Stimulated activated naive CD4-positive, alpha-beta T cell (primary cell): Measurements from ENCODE around the gene SYT5.
"Not testable (repeated sequence)": the region's sequence is repeated elsewhere in the genome, so short reads cannot be mapped to it uniquely, and the experiment has no call there.

Experiments used
- DNase-seq, 6 experiments: peaks; one replicate each; lab custom pipeline; 2025; lab: John Stamatoyannopoulos, UW

Gene SYT5

DNA sequence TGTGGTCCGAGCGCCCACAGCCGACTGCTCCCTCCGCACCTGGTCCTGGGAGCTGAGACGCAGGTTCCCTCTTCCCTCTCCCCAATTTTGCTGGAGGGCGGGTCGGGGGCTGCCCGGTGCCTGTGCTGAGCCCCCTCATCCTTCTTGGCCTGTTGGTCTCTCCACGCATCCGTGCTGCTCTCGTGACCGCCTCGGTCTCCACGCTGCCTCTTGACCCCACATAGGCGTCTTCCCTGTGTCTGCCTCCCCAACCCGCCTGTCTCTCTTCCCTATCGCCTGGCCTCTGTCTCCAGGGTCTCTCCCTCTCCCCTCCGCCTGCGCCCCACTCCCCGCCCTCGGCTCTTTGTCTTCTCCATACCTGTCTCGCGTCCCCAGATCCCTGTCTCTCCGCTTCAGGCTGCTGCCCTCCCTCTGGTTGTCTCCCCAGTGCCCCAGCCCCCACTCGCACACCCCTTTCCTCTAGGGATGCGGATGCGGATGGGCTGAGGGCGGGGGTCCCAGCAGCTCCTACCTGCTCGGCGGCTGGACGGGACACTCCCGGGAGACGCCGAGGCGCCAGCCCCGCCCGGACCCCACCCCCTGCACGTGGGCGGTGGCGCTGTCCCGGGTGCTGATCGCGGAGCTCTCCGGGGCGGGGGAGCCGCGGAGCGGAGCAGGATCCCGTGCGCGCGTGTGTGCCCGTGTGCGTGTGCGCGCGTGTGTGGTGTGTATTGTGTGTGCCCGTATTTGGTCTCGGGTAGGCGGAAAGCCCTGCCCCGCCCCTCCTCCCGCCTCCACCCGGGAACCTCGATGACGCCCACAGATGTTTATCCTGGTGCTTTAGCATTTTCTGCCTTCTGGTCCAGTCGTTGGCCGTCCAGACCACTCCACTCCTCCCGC lies at the start of gene SYT5:
Gene SYT5 (minus strand): TSS at position 684 of the 879 bp plus-strand sequence. CDS start 1,248 bp downstream, outside the sequence.
- DNase-seq: peak; percentile 23 to 73 (median 52)

DNA sequence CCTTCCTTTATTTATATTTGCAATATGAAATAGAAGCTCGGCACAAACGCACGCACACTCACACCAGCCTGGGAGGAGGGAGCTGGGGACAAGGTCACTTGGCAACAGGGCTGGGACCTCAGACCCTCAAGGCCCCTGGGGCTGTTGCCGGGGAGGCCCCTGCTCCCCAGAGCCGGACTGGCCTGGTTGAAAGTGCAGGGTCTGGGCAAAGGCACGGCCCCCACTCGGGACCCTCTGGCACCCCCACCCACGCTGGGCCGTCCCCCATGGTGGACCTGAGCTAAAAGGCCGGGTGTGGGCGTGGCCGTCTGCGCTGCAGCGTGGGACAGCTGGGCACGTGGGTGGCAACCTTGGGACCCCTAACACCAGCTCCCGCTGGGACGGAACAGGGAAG lies 49.7 kb upstream of the SYT5 start:
- no peak for DNase-seq

DNA sequence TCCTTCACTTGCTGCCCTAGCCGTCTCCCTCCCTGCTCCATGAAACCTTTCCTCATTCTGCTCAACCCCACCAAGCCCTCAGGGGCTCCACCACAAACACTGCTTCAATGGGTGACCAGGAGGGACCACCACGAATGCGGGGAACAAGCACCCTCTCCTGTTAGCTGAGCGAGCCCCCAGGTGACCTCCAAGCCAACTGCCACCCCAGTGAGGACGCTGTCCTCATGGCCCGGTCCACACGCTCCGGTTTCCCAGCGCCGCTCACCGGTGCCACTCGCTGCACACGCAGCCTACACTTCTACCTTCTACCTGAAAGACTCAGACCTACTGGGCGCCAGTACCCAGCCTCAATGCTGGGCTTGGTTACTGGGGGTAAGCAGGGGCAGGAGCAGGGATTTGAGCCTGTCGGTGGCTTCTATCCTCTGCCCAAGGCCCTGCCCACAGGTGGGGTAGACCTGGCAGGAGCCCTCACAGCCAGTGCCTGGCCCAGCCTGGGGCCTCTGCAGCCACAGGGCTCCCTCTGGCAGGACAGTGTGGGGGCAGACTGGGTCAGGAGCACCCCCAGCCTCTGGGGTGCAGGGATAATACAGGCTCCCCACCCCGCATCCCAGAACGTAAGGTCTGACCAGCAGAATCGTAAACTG lies 49.2 kb upstream of the SYT5 start:
- DNase-seq: no peak

DNA sequence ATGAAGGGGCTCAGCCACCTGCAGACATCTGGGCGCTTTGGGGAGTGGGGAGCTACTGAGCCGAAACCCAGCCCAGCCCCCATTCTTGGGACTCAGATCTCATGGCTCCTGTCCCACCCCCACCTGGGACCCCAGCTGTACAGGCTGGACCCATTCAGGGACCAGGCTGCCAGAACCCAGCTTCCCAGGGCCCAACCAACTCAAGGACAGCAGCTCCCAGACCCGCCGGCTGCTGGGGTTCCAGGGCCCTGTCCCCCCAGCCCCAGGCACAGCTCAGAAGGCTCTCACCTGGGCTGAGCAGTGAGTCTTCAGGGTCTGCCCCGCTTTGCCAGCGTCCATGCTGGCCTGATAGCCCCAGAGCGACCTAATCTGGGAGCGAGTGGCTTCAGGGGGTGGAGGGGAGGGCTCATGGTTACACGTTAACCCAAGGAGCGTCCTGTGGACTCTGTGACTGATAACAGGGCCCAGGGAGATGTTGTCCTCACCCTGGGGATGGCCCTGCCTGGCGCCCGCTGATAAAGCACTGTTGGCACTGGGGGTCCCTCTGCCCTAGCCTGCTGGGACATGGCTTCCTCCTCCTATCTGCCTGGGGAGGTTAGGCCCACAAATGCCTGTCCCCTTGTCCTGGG lies 48.4 kb upstream of the SYT5 start, which contains the start of gene TMEM86B:
Gene TMEM86B (minus strand): TSS at position 361 of the 629 bp plus-strand sequence. CDS start 22 bp downstream, at position 339.
- DNase-seq: no peak

DNA sequence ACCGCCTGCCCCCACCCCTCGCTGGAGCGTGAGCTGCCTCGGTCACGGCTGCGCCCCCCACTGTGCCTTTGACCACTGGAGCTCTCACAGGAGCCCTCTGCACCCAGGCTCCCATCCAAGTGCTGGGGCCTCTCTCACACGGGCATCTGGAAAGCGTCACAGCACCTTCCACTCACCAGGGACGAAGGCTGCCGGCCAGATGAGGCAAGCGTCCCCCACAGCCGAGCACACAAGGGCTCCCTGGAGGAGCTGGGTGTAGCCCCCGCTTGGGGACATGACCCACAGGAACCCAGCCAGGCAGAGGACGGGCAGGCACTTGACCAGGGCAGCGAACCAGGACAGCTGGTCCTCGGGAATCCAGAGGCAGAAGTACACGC lies 47.9 kb upstream of the SYT5 start:
- no peak for DNase-seq

DNA sequence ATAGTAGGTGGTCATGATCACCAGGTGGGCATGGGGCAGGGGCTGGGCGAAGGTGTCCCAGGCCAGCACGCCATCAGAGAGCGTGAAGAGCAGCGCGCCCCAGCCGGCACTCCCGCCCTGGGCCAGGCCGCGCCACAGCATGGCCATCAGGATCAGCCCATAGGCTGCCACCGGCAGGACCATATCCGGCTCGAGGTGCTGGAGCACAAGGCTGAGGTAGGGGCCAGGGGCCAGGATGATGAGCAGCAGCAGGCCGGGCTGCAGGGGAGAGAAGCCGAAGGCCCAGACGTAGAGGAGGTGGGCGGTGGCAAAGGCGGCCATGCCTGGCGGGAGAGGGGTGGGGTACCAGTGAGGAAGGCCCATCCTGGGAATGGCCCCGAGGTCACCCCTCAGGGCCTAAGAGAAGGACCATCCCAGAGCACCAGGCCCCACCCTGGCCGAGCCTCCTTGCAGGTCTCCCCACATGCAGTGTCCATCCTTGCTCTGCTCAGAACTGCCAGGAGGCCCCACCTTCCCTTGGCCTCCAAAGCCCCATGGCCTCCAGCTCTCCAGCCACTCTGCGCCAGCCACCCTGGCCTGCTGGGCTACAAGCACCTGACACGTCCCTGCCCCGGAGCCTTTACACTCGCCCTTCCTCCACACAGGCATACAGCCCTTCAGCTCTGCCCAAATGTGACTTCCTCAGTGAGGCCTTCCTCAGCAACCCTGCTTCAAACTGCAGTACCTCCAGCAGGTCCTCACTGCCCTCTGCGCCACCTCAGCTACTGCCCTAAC lies 47.3 kb upstream of the SYT5 start:
- DNase-seq: no peak

DNA sequence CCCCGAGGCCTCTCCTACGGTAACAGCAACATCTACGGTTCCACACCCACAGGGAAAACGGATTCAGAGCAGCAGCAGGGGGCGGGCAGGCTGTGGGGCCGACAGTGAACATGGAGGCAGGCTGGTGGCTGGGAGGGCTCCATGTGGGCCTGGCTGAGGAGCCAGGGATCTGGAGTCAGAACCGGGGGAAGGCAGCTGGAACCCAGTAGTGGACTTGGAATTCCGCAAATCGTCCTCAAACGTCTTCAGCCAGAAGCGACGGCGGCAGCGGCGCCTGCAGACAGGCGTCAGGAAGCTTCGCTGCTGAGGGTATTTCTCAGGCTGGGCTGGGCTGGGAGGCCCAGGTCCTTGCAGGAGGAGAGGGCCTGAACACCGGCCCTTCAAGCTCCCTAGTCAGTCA lies 46.7 kb upstream of the SYT5 start:
- DNase-seq: no peak

DNA sequence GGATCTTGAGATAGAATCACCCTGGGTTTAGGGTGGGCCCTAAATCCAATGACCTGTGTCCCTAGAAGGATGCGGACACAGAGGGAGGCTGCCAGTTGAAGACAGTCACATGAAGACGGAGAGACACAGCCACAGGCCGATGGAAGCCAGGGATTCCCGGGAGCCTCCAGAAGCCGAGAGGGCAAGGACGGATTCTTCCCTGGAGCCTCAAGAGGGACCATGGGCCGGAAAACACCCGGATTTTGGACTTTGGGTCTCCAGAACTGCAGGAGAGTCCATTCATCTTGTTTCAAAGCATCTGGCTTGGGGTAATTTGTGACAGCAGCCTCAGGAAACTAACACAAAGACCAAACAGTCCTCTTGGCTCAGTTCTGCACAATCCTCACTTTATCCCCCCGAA lies 46.2 kb upstream of the SYT5 start:
- no peak for DNase-seq

DNA sequence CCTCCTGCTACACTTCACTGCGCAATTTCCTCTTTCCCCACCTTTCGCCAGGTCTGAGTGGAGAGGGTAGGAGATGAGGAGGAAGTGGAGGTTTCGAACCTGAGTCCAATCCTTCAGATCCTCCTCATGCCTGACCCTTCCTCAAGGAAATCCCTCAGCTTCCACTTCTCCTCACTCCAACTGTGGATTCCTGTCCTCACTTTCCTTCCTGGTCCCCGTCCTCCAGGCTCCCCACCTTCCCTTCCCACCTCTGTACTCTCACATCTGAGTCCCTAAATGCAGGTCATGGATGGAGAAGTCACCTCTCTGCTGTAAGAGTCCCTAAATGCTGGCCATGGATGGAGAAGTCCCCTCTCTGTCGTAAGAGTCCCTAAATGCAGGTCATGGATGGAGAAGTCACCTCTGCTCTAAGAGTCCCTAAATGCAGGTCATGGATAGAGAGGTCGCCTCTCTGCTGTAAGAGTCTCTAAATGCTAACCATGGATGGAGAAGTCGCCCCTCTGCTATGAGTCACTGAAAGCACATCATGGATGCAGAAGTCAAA lies 45.4 kb upstream of the SYT5 start:
- DNase-seq: no peak

DNA sequence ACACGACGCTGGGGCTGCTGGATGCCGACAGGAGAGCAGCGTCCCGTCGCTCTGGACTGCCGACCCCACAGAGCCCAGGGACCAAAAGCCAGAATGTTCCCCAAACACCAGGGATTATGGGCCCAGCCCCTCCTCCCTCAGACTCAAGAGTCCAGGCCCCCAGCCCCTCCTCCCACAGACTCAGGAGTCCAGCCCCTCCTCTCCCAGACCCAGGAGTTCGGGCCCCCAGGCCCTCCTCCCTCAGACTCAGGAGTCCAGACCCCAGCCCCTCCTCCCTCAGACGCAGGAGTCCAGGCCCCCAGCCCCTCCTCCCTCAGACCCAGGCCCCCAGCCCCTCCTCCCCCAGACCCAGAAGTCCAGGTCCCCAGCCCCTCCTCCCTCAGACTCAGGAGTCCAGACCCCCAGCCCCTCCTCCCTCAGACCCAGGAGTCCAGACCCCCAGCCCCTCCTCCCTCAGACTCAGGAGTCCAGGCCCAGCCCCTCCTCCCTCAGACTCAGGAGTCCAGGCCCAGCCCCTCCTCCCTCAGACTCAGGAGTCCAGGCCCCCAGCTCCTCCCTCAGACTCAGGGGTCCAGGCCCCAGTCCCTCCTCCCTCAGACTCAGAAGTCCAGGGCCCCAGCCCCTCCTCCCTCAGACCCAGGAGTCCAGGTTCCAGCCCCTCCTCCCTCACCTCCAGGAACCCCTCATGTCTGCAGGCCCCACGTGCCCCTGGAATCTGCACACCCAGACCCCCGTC lies 44.8 kb upstream of the SYT5 start:
- DNase-seq: not testable (repeated sequence)

DNA sequence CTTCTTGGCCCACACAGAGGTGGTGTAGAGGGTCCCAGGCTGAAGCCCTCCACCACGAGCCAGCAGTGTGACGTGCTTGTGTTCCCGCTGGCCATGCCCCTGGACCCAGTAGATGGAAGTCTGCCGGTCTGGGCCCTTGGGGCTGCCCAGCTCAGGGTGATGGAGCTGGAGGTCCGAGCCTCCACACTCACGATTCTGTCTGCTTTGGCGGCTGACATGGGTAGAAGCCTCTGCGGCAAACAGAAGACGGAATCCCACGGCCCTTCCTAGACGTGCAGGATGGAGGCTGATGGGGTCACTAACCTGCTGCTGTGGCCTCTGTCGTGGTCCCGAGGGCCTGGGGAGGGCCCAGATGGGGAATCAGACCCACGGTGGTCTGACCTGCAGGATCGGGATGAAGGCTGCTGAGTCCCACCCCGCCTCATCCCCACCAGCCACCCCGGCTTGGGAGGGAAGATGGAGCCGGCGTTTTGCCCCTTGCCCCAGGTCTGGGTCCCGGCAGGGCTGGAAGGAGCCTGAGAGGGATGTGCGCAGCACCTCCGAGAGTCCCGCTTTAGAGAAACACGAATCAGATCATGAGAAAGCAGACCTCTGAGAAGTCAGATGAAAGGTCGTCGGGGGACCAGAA lies 44.1 kb upstream of the SYT5 start:
- no peak for DNase-seq

DNA sequence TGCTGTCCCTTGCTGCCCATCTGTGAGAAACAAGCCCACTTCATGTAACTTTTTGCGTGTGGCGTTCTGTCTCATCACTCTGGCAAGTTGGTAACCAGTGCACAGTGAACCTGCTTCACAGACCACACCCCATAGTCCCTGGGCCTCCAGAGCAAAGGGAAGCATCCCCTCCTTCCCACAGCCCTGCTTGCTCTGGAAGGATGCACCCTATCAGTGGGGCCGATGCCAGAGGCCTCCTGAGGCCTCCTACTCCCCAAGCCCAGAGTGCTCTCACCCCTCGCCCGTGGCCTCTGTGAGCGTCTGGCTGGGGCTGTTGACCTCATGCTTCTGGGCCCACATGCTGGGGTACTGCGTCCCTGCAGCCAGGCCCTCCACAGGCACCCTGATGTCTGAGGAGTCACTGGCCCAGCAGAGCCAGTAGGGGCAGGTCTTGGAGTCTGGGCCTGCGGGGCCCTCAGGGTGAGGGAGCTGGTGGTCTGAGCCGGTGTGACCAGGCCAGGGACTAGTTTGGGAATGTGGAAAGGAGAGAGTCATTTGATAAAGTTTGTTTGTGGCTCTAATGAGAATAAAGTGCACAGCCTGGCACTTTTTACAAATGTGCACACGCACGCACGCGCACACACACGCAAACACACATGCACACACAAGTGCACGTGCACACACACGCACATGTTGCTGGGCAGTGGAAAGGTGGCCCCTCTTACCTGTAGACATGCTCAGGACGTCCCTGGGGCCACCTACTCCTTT lies 43.4 kb upstream of the SYT5 start:
- DNase-seq: no peak

DNA sequence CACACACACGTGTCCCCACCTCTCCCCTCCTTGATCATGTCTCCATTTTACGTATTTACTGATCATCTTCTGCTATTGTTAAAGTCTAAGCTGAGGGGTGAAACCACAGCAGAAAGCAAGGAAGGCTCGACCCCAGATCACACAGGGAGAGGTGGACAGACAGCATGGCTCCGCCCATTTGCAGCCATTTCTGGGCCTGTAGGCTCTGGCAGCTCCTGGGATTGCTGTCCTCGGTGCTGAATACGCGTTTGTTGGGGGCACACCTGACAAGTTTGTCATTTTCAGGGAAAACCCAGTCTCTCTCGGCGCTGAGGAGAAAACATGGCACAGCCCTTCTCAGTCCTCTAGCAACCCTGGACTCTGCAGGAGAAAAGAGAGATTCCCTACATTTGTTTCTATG lies 40.4 kb upstream of the SYT5 start:
- DNase-seq: no peak

DNA sequence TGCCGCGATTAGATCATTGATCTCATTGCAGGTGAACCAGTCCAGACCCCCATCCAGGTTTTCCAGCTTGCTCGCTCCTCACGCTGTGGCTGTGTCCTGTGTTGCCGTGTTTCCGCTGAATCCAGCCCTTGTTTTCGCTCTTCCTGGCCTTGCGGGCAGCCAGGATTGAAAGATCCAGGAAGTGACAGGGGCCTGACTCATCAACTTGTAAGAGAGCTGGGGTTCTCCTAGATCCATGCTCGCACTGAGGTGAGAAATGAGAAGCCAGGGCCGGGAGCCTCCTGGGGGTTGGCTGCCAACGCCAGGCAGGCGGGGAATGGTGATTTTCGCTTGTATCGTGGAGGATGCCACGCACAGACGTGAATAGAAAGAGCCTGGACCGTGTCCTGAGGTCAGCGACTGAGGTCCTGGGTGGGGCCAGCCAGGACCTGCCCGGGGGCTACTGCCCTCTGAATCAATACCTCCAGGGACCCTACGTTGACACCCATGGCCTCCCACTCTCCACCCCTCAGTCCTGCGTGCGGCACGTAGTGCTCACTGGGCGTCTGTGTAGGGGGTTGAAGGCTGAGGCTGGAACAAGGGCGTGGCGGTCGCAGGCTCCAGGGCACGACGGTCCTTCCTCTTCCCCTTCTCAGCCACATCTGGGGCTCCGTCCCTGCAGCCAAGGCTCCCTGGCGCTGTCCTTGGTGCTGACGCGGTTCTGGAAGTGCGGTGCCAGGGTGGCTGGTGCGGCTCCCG lies 36.5 kb upstream of the SYT5 start:
- DNase-seq: peak in 5 of 6 experiments; percentile 8 to 24 (median 20)

DNA sequence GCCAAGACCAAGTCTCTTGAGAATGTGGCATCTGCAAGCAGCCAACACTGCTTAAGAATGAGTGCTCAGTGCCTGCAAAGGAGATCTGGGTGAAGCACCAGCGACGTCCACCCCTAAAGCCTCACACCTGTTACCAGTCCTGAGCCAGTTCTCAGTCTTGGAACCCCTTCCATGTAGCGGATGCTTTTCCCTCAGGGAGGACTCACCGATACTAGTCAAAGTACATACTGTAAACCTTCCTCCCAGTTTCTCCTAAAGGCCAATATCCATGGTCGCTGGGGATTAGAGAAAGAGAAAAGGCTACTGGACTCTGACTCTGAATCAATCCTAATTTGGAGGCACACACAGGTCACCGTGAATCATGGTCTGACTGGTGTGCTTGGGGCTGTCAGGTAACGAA lies 33.5 kb upstream of the SYT5 start:
- DNase-seq: no peak

DNA sequence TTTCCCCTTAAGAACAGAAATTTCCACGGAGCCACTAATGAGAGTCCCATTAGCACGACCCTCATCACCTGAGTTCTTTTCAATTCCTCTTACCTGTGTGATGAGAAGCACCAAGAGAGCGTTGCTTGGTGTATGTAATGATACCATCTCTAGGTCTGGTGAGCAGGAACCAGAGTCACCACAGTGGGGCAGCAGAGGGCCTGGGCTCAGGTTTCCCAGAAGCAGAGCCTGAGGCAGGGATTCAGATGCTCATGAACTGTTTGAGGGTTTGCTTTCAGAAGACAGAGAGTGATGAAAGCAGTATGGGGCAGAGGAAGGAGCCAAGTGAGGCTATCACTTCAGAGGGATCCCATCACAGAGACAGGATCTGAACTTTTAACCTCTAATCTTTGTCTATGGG lies 32.4 kb upstream of the SYT5 start:
- peak in 2 of 6 experiments; percentile 6 to 23 for DNase-seq

DNA sequence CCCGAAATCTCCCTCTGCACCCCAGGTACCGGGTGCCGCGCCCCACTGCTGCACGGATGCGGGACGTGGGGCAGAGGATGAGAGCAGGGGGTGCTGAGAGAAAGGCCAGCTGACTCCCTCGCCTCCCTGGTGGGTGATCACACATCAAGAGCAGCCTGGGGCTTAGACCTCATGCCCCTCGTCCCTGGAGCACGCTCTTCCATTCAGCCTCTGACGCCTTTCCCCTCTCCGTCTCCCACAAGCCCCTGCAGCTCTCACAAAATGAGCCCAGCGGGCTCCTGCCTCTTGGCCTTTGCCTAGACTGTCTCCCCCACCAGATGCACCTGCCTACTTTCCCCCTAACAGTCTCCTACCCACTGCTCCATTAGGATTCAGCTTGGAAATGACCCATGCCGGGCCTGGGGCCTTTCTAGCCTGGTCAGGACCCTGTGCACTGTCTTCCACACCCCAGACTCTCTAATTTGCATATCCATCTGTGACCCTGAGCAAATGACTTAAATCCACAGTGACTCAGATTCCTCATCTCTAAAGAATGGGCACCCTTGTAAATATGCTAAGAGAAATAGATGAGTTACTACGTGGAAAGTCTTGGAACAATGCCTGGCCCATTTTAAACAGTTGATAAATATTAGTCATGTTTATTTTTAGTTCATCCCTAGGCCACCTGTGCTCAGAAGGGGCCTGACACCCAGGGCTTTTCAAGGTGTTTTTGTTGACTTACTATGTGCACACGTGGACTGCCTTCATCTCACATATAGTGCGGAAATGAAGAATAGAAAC lies 29.8 kb upstream of the SYT5 start:
- no peak for DNase-seq
